NCI-H345 treated with DMSO at 0.1 percent for 48 hours (cell line): ENCODE measurements around the gene SEZ6L.

ENCODE experiments used
- DNase-seq: peaks from one replicate; lab custom pipeline; 2025; ENCODE audit not compliant: unreplicated experiment; lab: John Stamatoyannopoulos, UW

Gene SEZ6L

GRCh38 chr22:26169315-26170111 lies at the start of gene SEZ6L:
Gene SEZ6L, plus strand, starts transcription at chr22:26169462. Its CDS starts 208 bp downstream, at chr22:26169670.
- DNase-seq, result no peak

- no peak for DNase-seq
Observed at GRCh38 chr22:26122920-26123468, 46.3 kb upstream of the SEZ6L start.

DNA sequence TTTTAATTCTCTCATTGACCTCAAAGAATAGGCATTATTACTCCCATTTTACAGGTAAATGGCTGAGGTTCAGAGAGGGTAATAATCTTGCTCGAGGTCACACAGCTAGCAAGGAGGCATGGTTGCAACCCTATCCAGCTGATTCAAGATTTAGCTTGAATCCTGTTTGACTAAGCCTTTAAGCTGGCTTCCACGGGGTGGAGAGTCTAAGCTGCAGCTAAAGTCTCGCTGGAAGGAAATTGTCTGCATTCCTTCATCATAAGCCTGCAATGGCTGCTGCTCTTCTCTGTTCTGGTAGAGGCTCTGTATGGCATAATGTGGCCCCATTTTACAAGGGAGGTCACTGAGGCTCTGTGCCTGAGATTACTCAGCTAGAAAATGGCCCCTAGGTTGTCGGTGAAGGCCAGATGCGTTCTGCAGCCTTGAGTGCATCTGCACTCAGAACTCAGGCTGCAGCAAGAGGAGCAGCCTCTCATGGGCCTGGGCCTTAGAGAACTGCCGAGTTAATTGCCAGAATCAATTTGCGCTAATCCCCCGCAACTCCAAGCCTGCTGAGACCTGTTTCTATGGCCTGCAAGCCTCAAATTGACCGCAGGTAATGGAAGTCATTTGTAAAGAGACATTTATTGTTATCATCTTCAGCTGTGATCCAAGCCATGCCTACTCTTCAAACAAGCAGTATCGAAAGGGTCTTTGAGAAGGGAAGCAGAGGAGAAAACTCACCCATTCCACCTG lies 44.1 kb upstream of the SEZ6L start:
- DNase-seq, result no peak

- no peak for DNase-seq
Observed at GRCh38 chr22:26127126-26127525, 42.1 kb upstream of the SEZ6L start.

- no peak for DNase-seq
Observed at GRCh38 chr22:26127556-26127955, 41.7 kb upstream of the SEZ6L start.

GRCh38 chr22:26131589-26132154 lies 37.6 kb upstream of the SEZ6L start:
- no peak for DNase-seq

DNA sequence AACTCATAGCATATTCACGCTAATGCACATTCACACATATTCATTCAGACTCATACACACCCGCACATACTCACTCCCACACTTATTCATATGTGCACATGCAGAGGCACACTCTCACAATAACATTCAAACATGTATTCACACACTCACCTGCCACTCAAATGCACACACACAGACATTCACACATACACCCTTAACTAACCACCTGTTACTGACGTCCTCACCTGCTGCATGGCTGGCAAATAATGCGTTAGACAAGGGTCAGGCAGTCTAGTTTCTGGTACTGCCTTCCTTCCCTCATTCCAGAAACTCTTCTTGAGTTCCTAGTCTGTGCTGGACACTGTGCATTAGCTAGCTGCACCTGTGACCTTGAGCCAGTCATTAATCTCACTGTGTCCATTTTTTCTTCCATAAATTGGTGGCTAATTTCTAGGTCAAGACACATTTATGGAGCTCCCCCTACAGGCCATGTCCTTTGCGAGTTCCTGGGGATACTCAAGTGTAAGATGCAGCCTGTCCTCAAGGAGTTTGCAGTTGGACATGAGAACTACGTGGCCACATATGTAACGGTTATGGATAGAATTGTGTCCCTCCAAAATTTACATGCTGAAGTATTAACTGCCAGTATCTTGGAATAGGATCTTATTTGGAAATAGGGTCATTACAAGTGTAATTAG lies 34.5 kb upstream of the SEZ6L start:
- no peak for DNase-seq

DNA sequence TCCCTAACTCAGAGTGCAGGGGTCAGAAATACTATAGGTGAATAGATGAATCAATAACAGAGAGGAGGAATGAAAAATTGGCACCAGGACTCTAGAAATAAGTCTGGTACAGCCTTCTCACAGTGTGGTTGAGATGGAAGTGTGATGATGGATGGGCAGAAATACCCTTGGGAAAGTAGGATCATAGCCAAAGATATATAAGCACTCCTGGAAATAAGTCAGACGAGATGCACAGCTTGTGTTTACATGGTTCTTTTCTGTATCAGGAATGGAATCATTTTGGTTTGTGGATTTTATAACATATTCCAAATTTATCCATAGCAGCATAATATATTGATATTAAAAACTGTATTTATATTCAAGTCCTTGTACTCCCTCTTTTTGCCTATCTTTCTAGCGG lies 33.5 kb upstream of the SEZ6L start:
- DNase-seq, result no peak

DNA sequence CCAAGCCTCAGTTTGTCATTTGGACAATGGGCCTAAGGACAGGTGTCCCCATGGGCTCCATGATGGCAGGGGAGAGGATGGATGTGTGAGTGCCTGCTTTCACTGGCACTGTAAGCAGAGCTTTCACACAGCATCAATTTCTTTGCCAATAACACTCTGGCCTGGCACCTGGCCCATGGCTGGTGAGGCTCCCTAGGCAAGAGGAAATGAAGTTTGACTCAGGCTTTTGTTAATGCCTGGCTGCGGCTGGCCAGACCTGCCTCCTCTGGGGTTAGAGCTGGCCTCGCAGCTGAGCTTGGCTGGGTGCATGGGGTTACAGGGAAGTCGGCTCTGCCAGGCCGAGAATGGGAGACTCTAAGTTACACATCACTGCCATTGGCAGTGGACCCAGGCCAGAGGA lies 30.0 kb upstream of the SEZ6L start:
- DNase-seq, result no peak

- DNase-seq, result no peak
Observed at GRCh38 chr22:26141831-26142230, 27.4 kb upstream of the SEZ6L start.

DNA sequence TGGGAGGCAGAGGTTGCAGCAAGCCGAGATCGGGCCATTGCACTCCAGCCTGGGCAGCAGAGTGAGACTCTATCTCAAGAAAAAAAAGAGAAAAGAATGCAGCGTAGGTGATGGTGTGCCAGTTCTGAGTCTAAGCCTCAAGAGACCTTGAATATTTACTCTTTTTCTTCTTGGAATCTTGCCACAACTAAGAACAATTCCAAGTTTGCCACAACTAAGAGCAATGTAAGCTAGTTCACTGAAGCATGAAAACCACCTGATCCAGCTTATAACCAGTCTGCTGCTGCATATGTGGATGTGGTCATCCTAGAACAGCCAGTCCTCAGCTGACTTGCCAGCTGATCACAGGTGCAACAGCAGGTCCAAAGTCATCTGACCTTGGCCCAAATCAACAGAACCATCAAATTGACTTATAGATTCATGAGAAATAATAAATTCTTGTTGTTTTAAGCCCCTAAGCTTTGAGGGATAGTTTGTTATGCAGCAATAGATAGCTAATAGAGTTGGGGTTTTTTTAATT lies 25.4 kb upstream of the SEZ6L start:
- DNase-seq, result no peak

DNA sequence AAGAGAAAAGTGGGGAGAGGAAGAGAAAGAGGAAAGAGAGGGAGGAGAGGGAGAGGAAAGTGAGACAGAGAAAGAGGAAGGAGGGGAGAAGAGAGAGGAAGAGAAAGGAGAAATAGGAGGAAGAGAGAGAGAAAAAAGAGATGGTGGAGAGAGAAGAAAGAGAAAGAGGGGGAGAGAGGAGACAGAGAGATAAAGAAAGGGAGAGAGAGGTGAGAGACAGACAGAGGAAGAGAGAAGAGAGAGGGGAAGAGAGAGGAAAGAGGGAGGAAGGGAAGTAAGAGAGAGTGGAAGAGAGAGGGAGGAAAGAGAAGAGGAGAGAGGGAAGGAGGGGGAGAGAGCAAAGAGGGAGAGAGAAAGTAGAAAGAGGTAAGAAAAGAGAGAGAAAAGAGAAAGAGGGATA lies 9.4 kb upstream of the SEZ6L start:
- no peak for DNase-seq

GRCh38 chr22:26161746-26162145 lies 7.5 kb upstream of the SEZ6L start:
- DNase-seq, result no peak

GRCh38 chr22:26162926-26163325 lies 6.3 kb upstream of the SEZ6L start:
- DNase-seq, result no peak

DNA sequence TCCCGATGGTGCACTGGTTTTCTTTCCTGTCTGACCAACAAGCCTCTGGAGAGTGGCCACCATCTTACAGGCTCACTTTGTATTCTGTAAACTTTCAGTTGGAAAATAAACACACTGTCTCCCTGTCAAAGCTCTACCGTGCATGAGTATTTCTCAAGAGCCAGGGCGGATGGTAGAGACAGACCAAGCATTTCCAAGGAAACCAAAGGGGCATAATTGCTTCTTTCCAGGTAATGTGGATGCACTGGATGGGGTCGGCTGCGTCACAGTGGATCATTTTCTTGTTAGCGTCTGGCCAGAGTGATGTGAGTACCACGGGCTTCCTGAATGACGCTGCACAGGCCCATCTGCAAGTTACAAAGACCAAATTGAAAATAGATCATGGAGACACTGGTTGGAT lies 5.1 kb upstream of the SEZ6L start:
- DNase-seq, result no peak

DNA sequence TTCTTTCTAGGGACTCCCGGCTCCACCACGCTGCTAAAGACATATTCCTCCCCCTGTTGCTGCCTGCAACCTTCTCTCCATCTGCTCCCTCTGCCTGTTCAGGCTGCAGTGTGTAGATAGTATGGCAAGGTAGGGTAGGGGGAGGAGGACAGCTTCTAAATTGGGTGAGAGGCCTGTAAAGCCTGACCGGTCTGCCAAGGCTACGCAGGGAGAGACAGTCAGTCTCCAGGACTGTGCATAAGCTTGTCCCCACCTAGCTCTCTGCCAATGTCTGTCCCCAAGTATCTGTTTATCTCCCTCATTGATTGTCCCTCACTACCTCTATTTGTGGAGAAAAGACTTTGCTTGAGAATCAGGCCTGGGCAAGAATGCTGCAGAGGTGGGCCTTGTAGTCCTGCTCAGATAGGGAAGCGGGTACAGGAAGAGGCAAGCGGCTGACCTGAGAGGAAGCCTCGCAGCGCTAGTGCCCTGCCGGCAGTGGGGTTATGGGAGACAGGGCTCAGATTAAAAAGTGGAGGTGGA lies 871 bp upstream of the SEZ6L start:
- DNase-seq, result no peak

GRCh38 chr22:26168939-26169314 lies 335 bp upstream of the SEZ6L start:
- DNase-seq, result peak; percentile 16

GRCh38 chr22:26170112-26170492 lies 840 bp downstream of the SEZ6L start:
- DNase-seq, result peak; percentile 34

DNA sequence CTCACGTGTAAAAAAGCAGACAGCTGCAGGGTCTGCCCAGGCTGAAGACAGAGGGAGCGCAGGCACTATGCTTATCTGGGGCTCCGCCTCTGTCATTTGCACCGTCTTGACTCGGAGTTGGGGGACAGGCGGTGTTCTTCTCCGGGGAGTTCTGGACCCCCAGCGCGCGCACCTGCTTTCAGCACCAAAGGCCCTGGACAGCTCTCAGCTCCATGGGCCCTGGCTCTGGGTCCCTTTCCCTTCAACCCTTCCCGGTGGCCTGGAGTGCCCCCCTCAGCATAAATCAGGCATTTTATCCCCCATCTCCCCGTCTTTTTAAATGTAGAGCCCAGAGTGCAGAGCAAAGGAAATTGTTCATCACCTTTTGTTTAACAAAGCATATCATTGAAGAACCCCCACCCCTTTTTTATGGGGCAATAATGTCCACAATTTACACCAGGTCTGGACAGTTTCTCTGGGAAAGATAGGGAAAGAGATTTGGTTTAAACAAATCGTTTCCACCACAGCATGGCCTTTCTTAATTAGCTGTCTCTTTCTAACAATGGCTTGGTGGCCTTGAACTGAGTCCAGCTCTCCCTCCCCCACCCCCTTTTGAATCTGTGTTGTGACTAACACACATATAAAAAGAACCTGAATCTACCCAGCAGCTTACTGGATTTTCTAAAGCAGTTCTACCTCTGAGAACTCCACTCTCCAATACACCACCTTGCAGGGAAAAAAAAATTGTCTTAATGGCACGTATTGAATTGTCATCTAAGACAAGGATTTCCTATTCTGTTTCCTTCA lies 1.7 kb downstream of the SEZ6L start:
- DNase-seq, result peak; percentile 62

DNA sequence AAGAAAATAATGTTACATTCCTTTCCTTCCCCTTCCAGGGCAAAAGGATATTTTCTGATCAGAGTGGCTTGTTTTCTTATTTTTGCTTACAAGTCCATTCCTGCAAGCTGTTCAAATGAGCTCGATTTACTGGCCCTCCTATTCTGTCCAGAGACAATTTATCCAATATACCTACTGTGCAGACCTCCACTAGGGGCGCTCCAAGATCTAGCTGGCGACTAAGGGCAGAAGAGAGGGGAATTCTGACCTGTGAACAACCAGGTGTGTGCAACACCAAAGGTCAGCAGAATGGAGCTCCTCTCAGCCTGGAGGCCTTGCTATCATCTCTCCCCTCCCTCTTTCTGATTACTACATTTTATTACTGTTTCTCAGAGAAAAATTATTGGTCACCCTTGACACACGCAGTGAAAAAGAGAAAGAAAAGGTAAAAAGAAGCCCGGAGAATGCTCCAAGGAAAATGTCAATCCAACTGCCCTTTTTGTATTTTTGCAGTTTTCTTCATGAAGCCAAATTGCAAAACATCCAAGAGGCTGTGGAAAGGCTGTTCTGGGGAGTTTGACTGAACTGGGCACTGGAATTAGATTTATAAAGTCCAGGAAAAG lies 3.2 kb downstream of the SEZ6L start:
- DNase-seq, result peak; percentile 40
